Superior temporal gyrus (tissue), 1 donor: ENCODE measurements around the gene ALAS1.
"Not testable (repeated sequence)": the region's sequence is repeated elsewhere in the genome, so short reads cannot be mapped to it uniquely, and the experiment has no call there.

ENCODE experiments used
- DNase-seq: peaks from one replicate; pipeline ENCODE4 v3.0.0-alpha.2; 2016; ENCODE audit errors: extremely low spot score

ALAS1 gene

DNA sequence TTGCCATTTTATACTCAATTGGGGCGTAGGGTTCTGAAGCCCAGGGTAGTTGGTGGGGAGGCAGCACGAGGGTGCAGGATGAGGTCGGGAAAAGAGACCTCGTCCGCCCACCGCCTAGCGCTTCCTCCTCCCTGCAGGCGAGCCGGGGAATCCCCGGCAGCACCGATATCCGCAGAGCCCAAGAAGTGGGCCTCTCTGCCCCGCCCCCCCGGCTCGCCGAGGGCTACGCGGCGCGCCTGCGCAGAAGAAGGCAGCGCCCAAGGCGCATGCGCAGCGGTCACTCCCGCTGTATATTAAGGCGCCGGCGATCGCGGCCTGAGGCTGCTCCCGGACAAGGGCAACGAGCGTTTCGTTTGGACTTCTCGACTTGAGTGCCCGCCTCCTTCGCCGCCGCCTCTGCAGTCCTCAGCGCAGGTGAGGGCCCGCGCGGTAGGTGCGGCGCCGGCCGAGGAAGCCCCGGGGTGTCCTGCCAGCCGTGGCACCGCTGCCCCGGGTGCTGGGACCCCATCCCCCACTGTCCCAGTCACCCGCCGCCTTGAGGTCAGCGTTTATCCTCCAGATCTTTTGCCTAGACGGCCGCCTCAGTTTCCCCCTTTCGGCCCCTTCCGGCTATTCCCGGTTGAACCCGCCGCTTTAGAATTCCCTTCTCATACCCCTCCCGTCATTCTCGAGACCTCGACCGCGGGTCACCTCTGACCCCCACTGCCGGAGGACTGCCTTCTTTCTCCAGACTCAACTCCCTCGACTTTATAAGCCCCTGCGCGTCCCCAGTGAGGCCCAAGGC lies at the start of gene ALAS1:
Gene ALAS1 (plus strand): TSS at position 319 of the 784 bp plus-strand sequence. CDS start 1,082 bp downstream, outside the sequence.
- peak; percentile 93 for DNase-seq

DNA sequence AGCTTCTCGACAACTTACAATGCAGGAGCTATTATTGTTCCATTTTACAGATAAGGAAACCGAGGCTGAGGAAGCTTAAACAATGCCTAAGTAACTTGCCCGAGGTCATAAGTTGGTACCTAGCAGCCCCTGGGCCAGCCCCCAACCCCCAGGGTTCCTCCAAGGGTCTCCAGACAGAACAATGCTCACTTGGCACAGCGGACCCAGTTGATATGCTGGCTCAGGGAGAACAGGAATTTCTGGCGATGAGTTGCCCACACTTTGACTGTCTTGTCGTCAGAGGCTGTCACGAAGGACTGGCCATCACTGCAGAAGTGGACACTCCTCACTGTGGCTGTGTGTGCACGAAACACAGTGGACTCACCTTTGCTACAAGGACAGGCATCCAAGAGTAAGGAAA lies 48.9 kb upstream of the ALAS1 start:
- no peak for DNase-seq

DNA sequence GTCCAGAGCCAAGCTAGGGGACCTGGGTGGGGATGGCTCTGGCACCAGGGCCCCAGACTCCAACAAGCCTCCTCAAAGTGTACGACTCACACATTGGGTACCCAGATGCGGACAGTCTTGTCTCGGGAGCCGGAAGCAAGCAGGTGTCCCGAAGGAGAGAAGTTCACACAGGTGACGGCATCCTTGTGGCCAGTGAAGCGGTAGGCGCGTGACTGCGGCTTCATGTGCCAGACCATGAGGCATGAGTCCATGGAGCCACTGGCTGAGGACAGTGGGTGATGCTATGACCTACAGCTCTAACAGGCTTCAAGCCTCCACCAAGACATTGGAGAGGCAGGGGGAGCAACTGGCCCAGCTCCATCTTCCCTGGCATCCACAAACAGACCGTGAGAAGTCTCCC lies 48.2 kb upstream of the ALAS1 start:
- no peak for DNase-seq

DNA sequence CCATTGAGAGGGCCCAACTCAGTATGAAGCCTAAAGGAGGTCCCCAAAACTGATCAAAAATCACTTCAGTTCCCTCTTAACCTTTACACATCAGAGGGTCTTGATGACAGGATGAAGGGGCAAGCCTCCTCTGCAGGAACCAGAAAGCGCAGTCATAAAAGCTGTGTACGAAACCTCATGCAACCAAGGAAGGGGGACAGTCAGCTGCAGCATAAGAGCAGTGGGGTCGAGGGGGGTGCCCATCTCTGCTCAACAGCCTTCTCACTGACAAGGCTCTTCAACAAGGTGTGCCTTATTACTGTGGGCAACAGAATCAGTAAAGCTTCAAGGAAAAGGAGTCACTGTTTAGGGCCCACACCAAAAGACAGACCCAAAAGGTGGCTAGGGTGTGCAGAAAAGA lies 47.6 kb upstream of the ALAS1 start:
- no peak for DNase-seq

DNA sequence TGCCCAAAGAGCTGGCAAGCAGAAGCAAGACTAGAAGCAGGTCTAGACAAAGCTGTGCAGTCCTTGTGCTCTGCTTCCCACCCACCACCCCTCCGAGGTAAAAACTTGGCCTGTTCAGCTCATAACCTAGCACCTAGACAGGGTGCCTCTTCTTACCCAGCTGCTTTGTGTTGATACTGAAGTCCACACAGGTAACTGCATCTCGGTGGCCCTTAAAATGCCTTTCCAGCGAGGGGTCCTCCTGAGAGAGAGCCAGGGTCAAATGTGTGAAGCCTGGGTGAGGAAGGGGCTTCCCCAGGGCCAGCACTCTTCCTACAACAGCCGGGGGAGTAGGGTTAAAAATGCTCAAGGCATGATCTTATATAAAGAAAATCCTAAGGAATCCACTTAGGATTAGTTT lies 47.1 kb upstream of the ALAS1 start:
- DNase-seq, result no peak

DNA sequence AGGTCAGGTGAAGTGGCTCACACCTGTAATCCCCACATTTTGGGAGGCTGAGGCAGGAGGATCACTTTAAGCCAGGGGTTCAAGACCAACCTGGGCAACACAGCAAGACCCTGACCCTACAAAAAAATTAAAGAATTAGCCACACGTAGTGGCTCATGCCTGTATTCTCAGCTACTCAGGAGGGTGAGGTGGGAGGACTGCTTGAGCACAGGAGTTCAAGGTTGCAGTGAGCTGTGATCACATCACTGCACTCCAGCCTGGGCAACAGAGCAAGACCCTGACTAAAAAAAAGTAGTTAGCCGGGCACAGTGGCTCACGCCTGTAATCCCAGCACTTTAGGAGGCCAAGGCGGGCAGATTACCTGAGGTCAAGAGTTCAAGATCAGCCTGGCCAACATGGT lies 46.0 kb upstream of the ALAS1 start:
- DNase-seq, result not testable (repeated sequence)

DNA sequence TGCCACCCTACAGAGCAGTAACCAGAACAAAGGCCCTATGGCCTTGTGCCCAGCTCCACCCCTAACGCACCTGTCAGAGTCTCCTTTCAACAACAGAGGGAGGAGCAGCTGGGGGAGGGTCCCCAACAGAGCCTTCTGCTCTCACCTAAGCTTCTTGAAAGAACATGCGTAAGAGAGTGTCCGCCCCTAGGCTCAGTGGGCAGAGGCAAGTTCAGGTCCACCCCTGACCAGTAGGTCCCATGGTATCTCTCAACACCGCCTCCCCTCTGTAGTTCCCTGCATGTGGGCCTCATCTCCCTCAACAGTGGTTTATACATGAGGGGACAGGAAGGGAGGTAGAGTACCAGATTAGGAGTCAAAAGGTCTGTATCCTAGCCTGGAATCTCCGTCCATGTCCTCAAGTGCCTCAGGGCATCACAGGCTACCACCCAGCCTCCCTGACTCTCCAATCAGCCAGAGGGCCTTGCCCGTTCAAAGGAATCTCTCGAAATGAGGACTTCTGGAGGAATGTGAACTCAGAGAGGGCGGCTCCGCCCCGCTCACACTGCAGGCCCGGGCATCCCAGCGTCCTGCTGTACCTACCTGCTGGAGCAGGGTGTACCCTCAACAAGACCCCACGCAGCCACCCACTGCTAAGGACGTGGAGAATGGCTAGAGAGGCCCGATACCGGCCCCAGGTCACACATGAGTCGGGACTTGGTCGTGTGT lies 44.4 kb upstream of the ALAS1 start:
- no peak for DNase-seq

DNA sequence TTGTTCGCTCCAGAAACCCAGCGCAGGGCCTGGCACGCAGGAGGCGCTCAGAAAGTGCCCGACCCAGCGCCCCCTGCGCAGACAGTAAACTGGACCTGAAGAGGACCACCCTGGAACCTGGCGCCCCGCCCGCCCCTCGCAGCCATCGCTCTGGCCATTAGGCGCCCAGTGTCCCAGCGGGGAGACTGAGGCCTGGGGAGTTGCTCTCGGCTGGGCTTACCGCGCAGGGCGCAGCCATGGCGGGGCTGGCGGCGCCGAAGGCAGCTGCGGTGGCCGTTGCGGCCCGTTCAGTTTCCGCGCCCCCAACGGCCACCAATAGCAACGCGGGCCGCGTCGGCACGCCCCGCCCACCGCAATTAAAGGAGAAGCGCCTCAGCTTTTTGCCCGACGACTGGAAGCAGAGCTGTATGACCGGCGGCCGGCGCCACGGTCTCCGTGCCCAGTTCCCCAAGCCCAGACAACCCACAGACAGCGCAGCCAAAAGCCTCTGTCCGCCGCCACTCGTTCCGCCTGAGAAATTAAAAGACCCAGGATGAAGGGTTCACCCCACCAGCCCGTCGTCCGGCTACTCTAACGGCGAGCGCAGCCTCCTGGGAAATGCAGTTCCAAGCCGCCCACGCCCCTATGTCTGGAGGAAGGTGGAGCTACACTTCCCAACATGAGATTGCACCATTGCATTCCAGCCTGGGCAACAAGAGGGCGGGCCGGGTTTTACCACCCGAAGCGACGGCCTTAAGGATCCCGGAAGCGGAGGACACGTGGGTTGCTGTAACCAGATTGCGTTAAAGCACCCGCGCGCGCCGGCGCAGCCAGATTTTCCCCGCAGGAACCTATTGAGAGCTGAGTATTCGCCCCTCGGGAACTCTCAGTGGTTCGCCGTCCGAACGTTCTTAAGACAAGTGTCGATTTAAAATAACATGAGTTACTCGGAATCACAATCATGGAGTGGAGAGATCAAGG lies 43.5 kb upstream of the ALAS1 start, which contains the start of gene POC1A:
Gene POC1A (minus strand): TSS at position 289 of the 960 bp plus-strand sequence. CDS start 51 bp downstream, at position 238.
- DNase-seq, result peak; percentile 96

DNA sequence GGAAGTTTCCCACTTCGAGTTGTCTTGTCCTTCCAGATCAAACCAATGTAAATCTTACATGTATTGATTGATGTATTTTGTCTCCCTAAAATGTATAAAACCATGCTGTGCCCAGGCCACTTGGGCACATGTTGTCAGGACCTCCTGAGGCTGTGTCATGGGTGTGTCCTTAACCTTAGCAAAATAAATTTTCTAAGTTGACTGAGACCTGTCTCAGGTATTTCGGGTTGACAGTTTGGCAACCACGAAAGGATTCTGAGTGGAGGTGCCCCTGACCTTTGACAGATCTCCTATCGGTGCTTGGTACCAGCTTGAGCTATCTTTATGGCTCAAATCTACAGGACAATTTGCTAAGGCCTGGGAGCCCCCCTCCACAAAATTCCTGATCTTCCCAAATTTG lies 42.0 kb upstream of the ALAS1 start:
- DNase-seq, result no peak

DNA sequence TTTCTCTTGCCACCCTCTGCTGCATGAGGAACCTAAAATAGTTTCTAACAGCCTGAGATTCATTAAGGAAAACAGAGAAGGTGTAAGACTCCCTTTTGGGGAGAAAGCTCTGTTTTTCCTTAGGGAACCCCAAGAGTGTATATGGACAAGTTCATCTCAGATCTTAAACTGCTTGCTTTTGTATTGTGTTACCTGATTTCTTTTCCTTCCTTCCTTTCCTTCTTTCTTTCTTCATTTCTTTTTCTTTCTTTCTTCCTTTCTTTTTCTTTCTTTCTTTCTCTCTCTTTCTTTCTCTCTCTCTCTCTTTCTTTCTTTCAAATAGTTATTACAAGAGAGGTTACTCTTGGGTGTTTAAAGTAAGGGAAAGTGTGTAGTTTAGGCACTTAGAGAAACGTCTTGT lies 38.5 kb upstream of the ALAS1 start:
- no peak for DNase-seq

DNA sequence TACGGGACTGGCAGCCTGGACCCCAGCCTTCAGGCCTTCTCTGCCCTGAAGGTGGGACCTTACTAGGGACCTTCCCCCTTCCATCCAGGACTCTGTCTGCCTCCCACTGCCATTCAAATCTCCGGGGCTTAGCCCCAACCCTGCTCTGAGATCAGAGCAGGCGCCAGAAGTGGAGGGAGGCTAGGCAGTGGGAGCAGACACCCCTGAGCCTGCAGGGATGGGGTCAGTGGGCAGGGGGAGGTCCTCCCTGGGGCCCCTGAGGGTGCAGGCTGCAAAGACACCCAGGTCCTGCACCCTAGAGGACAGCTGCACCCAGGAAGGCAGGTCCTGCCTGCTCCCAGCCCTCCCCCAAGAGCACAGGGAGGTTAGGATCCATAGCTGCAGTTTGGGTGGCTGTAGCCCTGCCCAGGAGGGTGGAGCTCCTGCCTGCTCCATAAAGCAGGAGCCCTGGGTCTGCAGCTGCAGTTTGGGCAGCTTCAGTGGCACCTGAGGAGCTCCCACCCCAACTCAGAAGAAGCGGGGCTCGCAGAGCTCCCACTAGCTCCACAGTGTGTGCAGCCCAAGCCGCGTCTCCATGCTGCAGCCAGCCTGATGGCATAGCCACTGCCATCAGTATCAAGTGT lies 35.6 kb upstream of the ALAS1 start:
- DNase-seq, result no peak

DNA sequence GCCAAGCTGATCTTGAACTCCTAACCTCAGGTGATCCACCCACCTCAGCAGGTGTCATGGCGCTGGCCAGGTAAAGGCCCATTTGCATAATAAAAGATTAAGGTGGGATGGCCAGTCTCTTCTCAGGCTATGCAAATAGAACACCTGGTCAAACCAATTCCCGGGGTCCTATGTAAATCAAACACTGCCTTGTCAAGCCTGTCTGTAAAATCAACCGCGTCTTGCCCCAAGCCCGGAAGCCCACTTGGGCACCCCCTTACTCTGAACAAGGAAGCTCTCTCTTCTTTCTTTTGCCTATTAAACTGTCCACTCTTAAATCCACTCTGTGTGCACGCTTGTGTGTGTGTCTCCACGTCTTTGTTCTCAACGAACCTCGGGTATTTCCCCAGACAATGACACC lies 30.7 kb upstream of the ALAS1 start:
- no peak for DNase-seq

DNA sequence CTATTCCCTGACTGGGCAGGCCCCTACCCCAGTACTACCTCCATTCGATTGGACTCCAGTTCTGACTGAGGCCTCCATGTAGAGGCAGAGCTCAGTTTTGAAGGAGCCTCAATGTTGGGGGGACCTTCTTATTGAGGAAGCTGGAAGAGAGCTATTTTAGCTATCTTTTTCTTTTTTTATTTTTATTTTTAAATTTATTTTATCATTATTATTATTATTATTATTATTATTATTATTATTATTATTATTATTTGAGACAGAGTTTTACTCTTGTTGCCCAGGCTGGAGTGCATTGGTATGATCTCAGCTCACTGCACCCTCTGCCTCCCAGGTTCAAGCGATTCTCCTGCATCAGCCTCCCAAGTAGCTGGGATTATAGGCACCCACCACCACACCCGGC lies 27.7 kb upstream of the ALAS1 start:
- not testable (repeated sequence) for DNase-seq

DNA sequence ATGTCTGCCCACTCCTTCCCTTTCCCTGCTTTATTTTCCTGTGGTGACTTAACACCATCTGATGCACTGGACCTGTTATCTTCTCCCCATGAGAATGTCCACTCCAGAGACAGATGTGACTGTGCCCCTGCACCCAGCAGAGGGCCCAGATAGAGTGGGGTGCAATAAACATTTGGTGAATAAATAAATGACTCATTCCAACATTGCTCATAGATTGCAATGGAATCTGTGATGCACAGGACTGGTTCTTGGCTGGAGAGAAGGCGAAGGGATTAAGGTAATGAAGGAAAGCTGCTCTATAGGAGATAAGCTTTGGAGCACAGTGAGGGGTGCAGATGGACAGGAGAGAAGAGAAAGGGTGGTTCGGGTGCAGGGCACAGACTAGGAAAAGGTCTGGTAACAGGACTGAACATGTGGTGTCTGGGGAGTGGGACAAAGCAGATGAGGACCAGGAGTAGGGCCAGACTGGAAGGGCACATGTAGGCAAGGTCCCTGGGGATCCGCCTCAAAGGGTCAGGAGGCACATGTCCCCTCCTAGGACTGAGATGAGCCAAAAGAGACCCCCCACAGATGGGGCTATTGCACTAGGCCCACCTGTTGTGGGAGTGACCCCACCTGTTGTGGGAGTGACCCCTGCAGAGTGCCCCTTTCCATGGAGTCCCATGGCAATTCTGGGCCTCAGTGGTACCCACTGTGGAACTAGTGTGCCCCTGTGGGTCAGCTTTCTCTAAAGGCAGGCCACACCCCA lies 26.3 kb upstream of the ALAS1 start:
- DNase-seq, result no peak

DNA sequence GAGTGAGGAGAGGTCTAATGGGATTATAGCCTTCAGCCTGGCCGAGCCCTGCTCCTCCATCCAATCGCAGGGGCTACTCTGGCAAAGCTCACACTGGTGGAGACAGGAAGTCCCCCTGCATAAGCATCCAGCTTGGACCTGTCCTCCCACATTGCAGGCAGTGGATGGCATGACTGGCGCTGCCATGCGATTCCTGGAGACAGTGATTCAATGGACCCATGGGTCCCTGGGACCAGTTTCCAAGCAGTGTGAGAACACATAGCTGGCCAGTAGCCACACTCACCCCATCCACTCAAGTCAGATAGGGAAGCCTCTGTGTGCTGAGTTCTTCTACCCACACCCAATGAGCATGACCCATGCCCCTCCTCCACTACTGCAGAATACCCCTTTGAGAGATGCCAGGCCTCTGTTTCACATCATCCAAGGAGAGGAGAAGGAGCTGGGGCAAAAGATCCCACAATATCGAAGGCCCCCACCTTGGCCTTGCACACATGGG lies 25.6 kb upstream of the ALAS1 start:
- peak; percentile 72 for DNase-seq

DNA sequence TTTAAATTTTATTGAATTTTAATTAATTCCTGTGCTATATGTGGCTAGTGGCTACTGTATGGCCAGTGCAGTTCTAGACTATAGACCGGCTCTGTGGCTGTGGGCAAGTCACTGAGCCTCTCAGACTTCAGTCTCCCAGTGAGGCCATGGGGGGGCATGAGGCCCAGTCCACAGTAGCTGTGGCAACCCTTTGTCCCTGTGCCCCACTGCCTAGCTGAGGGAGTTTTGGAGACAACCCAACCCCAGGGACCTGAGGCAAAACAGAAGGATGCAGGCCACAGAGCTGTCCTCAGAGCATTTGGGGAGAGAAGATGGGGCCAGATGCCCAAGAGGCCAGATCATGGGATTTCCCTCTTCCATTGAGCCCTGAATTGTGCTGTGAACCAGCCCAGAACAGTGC lies 24.9 kb upstream of the ALAS1 start:
- no peak for DNase-seq

DNA sequence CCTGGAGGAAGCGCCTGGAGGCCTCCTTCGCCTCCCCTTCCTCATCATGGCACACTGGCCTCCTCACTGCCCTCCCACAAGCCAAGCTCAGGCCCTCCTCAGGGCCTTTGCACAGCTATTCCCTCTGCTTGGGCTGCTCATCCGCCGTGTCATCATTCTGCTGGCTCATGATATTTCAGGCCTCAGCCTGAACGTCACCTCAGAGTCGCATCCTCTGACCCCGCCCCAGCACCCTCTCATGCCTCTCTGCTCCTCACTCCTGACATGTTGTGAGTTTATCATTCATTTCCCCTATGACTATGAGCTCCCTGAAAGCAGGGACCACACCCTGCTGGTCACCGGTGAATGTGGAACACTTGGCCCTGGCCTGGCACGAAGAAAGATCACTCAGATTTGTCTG lies 23.1 kb upstream of the ALAS1 start:
- DNase-seq, result no peak

DNA sequence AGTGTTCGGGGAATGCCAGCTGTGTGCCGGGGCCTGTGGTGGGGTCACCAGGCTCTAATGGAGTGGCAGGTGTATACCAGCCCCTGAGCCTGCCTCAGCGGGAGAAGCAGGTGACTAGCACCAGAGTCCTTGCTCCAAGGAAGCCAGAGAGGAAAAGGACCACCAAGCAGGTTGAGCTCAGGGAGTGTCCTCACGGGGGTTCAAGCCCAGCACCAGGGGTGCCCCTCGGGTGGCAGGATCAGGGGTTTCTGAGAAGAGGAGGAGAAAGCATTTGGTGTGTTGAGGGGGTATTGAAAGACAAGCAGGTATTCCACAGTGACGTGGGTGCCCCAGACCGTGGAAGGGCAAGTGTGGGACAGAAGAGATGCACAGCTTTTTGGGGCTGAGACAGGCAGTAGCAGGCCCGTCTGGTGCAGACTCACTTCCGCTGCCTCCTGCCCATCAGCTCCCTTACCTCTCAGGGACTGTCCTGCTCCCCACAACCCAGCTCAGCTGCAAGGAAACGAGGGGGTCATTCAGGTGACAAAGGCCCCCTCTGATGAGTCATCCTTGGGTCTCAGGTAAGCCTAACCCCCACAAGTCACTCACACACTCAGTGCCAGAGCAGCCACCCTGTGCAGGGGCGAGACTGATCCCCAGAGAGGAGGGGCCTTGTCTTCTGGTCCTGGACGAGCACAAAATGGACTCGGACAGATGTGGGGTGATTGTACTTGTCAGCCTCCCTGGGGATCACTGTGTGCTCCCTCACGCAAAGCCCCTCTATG lies 22.4 kb upstream of the ALAS1 start:
- no peak for DNase-seq

DNA sequence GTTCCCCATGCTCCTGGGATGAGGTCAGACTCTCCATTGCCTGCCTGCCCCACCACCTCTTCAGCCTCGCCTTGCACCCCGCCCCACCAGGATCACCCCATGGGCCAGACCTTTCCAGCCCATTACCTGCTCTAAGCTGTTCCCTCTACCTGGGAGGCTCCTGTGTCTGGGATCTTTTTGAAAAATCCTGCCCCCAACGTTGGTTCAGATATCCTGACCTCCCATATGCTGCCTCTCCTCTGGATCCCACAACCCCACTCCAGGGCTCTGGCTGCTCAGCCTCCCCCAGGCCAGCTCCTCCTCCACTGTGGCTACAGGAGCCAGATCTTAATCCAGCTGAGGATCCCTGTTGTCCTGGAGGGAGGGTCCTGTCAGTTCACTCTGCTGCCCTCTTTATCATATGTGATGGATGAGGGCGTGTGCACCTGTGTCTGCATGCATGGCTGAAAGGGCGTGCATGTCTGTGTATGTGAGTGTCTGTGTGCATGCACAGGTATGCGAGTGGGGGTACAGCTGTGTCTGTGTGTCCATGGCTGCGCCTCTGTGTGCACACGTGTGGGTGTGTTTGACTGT lies 21.7 kb upstream of the ALAS1 start:
- DNase-seq, result no peak
